Measurements from ENCODE around the gene MYBPC3. TPM values are rescaled to one million over a fixed set of nuclear protein-coding genes. Genes with fewer than 3 reads are reported as not detected.

Gene MYBPC3
- total and polyA plus RNA-seq, 10 of the 15 experiments (the other 5 are each of a cell fraction or from before 2014, with no cell fraction given) = 0.03 to 0.08 (median 0.03) TPM; not detected in 7

DNA sequence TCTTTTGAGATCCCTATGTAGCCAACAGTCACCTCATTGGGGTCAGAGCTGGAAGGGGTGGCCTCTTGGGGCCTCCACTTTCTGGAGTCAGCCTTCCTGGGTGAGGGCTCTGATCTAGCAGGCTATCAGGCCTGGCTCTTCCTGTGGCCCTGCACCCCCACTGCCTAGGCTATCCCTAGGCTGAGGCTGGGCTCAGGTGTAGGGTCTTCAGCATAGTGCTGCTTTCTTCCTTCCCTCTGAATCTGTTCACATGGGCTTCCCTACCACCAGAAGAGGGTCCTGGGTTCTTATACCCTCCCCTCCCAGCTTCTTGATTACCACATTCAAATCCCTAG lies 26.3 kb upstream of the MYBPC3 start (continued):
- TF ChIP-seq, protein P1, sequence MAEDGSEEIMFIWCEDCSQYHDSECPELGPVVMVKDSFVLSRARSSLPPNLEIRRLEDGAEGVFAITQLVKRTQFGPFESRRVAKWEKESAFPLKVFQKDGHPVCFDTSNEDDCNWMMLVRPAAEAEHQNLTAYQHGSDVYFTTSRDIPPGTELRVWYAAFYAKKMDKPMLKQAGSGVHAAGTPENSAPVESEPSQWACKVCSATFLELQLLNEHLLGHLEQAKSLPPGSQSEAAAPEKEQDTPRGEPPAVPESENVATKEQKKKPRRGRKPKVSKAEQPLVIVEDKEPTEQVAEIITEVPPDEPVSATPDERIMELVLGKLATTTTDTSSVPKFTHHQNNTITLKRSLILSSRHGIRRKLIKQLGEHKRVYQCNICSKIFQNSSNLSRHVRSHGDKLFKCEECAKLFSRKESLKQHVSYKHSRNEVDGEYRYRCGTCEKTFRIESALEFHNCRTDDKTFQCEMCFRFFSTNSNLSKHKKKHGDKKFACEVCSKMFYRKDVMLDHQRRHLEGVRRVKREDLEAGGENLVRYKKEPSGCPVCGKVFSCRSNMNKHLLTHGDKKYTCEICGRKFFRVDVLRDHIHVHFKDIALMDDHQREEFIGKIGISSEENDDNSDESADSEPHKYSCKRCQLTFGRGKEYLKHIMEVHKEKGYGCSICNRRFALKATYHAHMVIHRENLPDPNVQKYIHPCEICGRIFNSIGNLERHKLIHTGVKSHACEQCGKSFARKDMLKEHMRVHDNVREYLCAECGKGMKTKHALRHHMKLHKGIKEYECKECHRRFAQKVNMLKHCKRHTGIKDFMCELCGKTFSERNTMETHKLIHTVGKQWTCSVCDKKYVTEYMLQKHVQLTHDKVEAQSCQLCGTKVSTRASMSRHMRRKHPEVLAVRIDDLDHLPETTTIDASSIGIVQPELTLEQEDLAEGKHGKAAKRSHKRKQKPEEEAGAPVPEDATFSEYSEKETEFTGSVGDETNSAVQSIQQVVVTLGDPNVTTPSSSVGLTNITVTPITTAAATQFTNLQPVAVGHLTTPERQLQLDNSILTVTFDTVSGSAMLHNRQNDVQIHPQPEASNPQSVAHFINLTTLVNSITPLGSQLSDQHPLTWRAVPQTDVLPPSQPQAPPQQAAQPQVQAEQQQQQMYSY (CRISPR knock-in tag; IDR thresholded peaks at IDR 0.05) = no peak

DNA sequence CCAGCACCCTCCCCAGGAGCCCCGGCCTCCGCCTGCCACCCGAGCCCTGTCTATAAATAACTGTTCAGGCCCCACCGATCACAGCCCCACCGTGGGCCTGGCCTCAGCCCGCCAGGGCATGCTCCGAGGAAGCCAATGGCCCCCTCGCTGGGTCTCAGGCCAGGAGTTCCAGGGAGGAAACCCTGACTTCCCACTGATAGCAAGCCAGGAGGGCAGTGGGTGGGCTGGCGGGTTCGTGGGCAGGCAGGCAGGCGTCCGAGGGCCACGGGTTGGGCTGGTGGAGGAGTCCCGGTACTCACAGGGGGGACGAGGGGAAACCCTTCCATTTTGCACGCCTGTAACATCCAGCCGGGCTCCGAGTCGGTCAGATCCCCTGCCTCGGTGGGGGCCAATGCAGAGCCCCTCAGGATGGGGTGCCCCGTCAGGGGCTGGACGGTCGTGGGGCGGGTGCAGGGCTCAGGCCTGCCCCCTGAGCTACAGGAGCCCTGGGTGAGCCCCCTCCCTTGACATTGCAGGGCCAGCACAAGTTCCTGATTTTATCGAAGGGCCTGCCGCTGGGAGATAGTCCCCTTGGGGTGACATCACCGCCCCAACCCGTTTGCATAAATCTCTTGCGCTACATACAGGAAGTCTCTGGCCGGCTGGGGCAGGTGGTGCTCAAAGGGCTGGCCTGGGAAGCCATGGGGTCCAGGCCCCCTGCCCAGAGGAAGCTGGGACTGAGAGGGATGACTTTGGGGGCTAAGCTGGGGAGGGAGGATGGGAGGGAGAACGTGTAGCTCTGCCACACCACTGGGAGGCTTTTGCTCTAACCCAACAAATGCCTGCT lies 25.7 kb upstream of the MYBPC3 start, which contains the start of gene SPI1:
Gene SPI1, minus strand, starts transcription at position 538 of the 826 bp plus-strand sequence. Its CDS starts 194 bp downstream, at position 344.
- 2% methylated on average over 23 of the region's 31 CpGs for WGBS (ENCODE audit: insufficient coverage, insufficient replicate concordance, low lambda C conversion rate, missing lambda C conversion rate)
- ChIA-PET POLR2A (interaction anchor here (0.8 to 5.0 kb wide), 6 partner anchors 13 to 784 kb away, joined by 3 to 94 read pairs (median 5); no protein-coding TSS in a partner anchor), RAD21 (ENCODE audit: unreplicated experiment) (interaction anchor here (0.9 to 3.4 kb wide), 7 partner anchors 8 to 32 kb away, joined by 3 to 31 read pairs (median 5); partner anchors contain the start of gene SLC39A13), CTCF (interaction anchor here (0.5 to 4.1 kb wide), 9 partner anchors 10 to 1129 kb away, joined by 3 to 20 read pairs (median 6); partner anchors contain the start of gene SLC39A13), SMC1A (ENCODE audit: uncharacterized antibody, unreplicated experiment) (interaction anchor here (1.2 to 3.7 kb wide), 4 partner anchors 10 to 29 kb away, joined by 4 to 36 read pairs (median 13); no protein-coding TSS in a partner anchor)
- Histone ChIP-seq H3K4me1 (ENCODE audit: control insufficient read depth, insufficient read depth, low read length) (peaks cover 21% of the 10 kb centered on the region), H3K36me3 (ENCODE audit: control insufficient read depth in 2 of 2, insufficient read depth in 2 of 2, low read length in 1 of 2) (peaks cover 2 to 3% of the 10 kb centered on the region in 2 experiments; a peak in 3 of 4 replicates), H3K27me3 (replicated peaks in 1 of 2; ENCODE audit: control insufficient read depth in 2 of 2, insufficient read depth in 2 of 2, low read length in 1 of 2) (no peaks in the 10 kb centered on the region), H3K4me2 (ENCODE audit: control insufficient read depth, insufficient read depth) (peak within 1 kb of the TSS; percentile 89), H3K9ac (ENCODE audit: control insufficient read depth, insufficient read depth, low read length) (peak within 1 kb of the TSS; percentile 85), H3K4me3 (peak within 1 kb of the TSS; percentile 80), H2AFZ (ENCODE audit: control insufficient read depth, low read depth, low read length) (peak within 1 kb of the TSS; percentile 71), H3K79me2 (ENCODE audit: control insufficient read depth, insufficient read depth, low read length) (peaks cover 41% of the 10 kb centered on the region), H3K9me3 (replicated peaks; ENCODE audit: control insufficient read depth, insufficient read depth, low read length) (no peaks in the 10 kb centered on the region), H4K20me1 (ENCODE audit: control insufficient read depth, insufficient read depth) (no peaks in the 10 kb centered on the region), H3K27ac (ENCODE audit: control insufficient read depth, insufficient read depth) (peak within 1 kb of the TSS; percentile 93)
- FAIRE-seq (peak; percentile 74), ATAC-seq (peak; percentile 83), DNase-seq (ENCODE audit: low read depth, low spot score) (peak; percentile 41)
- in situ Hi-C loops (cut with MboI) (no loop called here), intact Hi-C loops (cut with micrococcal nuclease; ENCODE audit: unreplicated experiment) (loop anchor here (1.0 to 10.0 kb wide), 4 partner anchors 30 to 477 kb away; partner anchors contain the start of genes FNBP4 and SLC39A13)
- TSS peak; percentile 53 for BruUV-seq (replicated peaks)
- TF ChIP-seq ATF2 (IDR thresholded peaks at IDR 0.05; ENCODE audit: low read length) = peak; percentile 68
- no peak for TF ChIP-seq NR2C1 (IDR thresholded peaks at IDR 0.05)
- TF ChIP-seq SREBF1 (IDR thresholded peaks at IDR 0.05; ENCODE audit: low read length) = no peak
- no peak for TF ChIP-seq ZNF622 (IDR thresholded peaks at IDR 0.05)
- TF ChIP-seq SMAD1 (IDR thresholded peaks at IDR 0.05; ENCODE audit: low read depth, partially characterized antibody) = peak; percentile 54
- no peak for TF ChIP-seq KDM1A (IDR thresholded peaks at IDR 0.05; ENCODE audit: borderline replicate concordance)
- no peak for TF ChIP-seq RAD51 (IDR thresholded peaks at IDR 0.05)
- no peak for TF ChIP-seq HDGF (IDR thresholded peaks at IDR 0.05)
- peak; percentile 76; the same call in 1 of the 2 replicates for TF ChIP-seq TCF3 (IDR thresholded peaks at IDR 0.05; ENCODE audit: borderline replicate concordance, insufficient read depth, low read depth, low read length)
- TF ChIP-seq EED (IDR thresholded peaks at IDR 0.05; ENCODE audit: low read depth) = peak; percentile 36; the same call in 1 of the 2 replicates
- peak; percentile 52 for TF ChIP-seq DPF2 (IDR thresholded peaks at IDR 0.05)
- TF ChIP-seq SMARCA5 (IDR thresholded peaks at IDR 0.05) = 0 out of 2 replicates have a peak, but pooled peaks have one; percentile 20
- no peak for TF ChIP-seq BMI1 (IDR thresholded peaks at IDR 0.05; ENCODE audit: borderline replicate concordance)
- 0 out of 2 replicates have a peak, but pooled peaks have one; percentile 25 for TF ChIP-seq LARP7 (IDR thresholded peaks at IDR 0.05)
- TF ChIP-seq RCOR1 (conservative IDR thresholded peaks at IDR 0.05; ENCODE audit: low read depth, low read length) = no peak
- no peak for TF ChIP-seq ETV6 (conservative IDR thresholded peaks at IDR 0.05 in 1 of 2, IDR thresholded peaks at IDR 0.05 in 1 of 2; ENCODE audit: borderline replicate concordance in 1 of 2, low read depth in 1 of 2)

Measured in GM12878 (cell line).